Endodermal cell (in vitro differentiated cells): ENCODE measurements around the gene CELSR2. TPM values are rescaled to one million over a fixed set of nuclear protein-coding genes. Genes with fewer than 3 reads are reported as not detected.

ENCODE experiments used
- DNase-seq: peaks from one replicate; pipeline ENCODE4 v3.0.0-alpha.2; 2017
- H3K27ac ChIP-seq: 2 replicates; pipeline ENCODE4 v1.5.1; 2013; ENCODE audit warnings: mild to moderate bottlenecking, low read depth, low read length, moderate library complexity
- H3K27me3 ChIP-seq: 2 replicates; pipeline ENCODE4 v1.6.1; 2013; ENCODE audit warnings: mild to moderate bottlenecking, low read length, moderate library complexity; ENCODE audit not compliant: insufficient read depth, control insufficient read depth, poor library complexity, severe bottlenecking
- H3K36me3 ChIP-seq: 2 replicates; pipeline ENCODE4 v1.7.0; 2013; ENCODE audit warnings: mild to moderate bottlenecking, low read length, moderate library complexity; ENCODE audit not compliant: control insufficient read depth, insufficient read depth
- H3K4me1 ChIP-seq: one replicate; pipeline ENCODE4 v1.7.0; 2013; ENCODE audit warnings: low read length; ENCODE audit not compliant: control insufficient read depth, insufficient read depth
- H3K4me3 ChIP-seq: 2 replicates; pipeline ENCODE4 v1.5.1; 2013; ENCODE audit warnings: mild to moderate bottlenecking, low read length, moderate library complexity
- H3K9ac ChIP-seq: 2 replicates; pipeline ENCODE4 v1.6.1; 2013; ENCODE audit warnings: mild to moderate bottlenecking, low read length, moderate library complexity; ENCODE audit not compliant: poor library complexity, severe bottlenecking; ENCODE audit errors: extremely low read depth
- H3K9me3 ChIP-seq: 2 replicates; pipeline ENCODE4 v1.6.1; 2013; ENCODE audit warnings: mild to moderate bottlenecking, low read length, moderate library complexity; ENCODE audit not compliant: control insufficient read depth
- H3K27ac Mint-ChIP-seq: 2 replicates; pipeline ENCODE4 v1.8.0; 2020; ENCODE audit warnings: mixed read lengths
- H3K27me3 Mint-ChIP-seq: 2 replicates; pipeline ENCODE4 v1.8.0; 2021; ENCODE audit warnings: mild to moderate bottlenecking, mixed read lengths; ENCODE audit not compliant: insufficient read depth
- H3K36me3 Mint-ChIP-seq: 2 replicates; pipeline ENCODE4 v1.8.0; 2020; ENCODE audit warnings: low read depth, mixed read lengths
- H3K4me1 Mint-ChIP-seq: 2 replicates; pipeline ENCODE4 v1.8.0; 2020; ENCODE audit warnings: mixed read lengths
- H3K4me3 Mint-ChIP-seq: 2 replicates; pipeline ENCODE4 v1.8.0; 2020; ENCODE audit warnings: mild to moderate bottlenecking, moderate library complexity, mixed read lengths
- H3K9me3 Mint-ChIP-seq: 2 replicates; pipeline ENCODE4 v1.8.0; 2020; ENCODE audit warnings: mild to moderate bottlenecking, mixed read lengths
- WGBS, 2 experiments: methylation state at CpG; one replicate each; pipeline versions ENCODE4 v1.1.5 to v1.1.7; 2013; ENCODE audit warnings: missing lambda C conversion rate in 2 of 2, mixed read lengths in 1 of 2; ENCODE audit not compliant: insufficient coverage in 1 of 2, insufficient read length in 1 of 2; 5-methylcytosine and 5-hydroxymethylcytosine counted together
- total RNA-seq, 2 donors: library from RNA; stranded (reverse); fragmentation: NEBNext Ultra II Directional in 1 of 2; extraction: Animal tissue kit (Norgen Biotek cat#: 25700) in 1 of 2; gene quantifications; 2 replicates in 1 of 2; 3 replicates in 1 of 2; pipeline ENCODE4 v1.2.1, GENCODE V29; 2021
- TF ChIP-seq, protein P1 (sequence below): fragments of 200-600 bp; sonication (generic); conservative IDR thresholded peaks from 2 replicates; pipeline ENCODE4 v1.5.0; 2021; ENCODE audit warnings: antibody characterized with exemption, mild to moderate bottlenecking

Gene CELSR2
- total RNA-seq, 2 donors from 2014 or later = 16.1 to 20.2 TPM

DNA sequence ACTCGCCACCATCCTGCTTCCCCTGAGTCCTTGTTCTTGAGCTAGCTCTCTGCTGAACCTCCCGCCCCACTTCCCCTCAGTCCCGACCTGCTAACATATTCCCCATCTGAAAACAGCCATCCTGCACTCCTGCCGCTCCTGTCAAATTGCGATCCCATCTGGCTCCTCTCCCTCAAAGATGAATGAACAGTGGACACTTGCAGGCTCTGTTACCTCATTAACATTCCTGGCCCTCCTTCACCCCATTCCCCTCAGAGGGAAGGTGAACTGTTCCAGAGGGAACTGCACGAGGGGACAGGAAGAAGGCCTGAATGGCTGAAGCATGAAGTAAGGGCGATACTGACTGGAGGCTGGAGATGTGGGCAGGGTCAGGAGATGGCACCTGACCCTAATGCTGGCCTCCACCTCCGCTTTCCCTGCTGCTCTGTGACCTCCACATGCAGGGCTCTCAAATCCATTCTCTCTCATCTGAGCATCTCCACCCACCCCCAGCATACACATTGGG, 7.4 kb upstream of the CELSR2 start:
- H3K4me3 Mint-ChIP-seq = no peak overlapping the region
- Histone ChIP-seq H3K9me3 (no peaks in the 10 kb centered on the region), H3K4me1 (peaks cover 7% of the 10 kb centered on the region), H3K27ac (peak overlapping the region; percentile 16), H3K9ac (no peak overlapping the region), H3K4me3 (no peak overlapping the region), H3K36me3 (peaks cover 31% of the 10 kb centered on the region), H3K27me3 (no peaks in the 10 kb centered on the region)
- TF ChIP-seq, protein P1, sequence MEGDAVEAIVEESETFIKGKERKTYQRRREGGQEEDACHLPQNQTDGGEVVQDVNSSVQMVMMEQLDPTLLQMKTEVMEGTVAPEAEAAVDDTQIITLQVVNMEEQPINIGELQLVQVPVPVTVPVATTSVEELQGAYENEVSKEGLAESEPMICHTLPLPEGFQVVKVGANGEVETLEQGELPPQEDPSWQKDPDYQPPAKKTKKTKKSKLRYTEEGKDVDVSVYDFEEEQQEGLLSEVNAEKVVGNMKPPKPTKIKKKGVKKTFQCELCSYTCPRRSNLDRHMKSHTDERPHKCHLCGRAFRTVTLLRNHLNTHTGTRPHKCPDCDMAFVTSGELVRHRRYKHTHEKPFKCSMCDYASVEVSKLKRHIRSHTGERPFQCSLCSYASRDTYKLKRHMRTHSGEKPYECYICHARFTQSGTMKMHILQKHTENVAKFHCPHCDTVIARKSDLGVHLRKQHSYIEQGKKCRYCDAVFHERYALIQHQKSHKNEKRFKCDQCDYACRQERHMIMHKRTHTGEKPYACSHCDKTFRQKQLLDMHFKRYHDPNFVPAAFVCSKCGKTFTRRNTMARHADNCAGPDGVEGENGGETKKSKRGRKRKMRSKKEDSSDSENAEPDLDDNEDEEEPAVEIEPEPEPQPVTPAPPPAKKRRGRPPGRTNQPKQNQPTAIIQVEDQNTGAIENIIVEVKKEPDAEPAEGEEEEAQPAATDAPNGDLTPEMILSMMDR = no peak
- no peak overlapping the region for H3K27ac Mint-ChIP-seq
- DNase-seq = no peak
- H3K4me1 Mint-ChIP-seq = peaks cover 21% of the 10 kb centered on the region
- H3K9me3 Mint-ChIP-seq = no peaks in the 10 kb centered on the region
- peaks cover 13% of the 10 kb centered on the region for H3K36me3 Mint-ChIP-seq
- peaks cover 5% of the 10 kb centered on the region for H3K27me3 Mint-ChIP-seq
- 85 to 93% methylated on average over 5 to 8 of the region's 8 CpGs for WGBS, 2 experiments

DNA sequence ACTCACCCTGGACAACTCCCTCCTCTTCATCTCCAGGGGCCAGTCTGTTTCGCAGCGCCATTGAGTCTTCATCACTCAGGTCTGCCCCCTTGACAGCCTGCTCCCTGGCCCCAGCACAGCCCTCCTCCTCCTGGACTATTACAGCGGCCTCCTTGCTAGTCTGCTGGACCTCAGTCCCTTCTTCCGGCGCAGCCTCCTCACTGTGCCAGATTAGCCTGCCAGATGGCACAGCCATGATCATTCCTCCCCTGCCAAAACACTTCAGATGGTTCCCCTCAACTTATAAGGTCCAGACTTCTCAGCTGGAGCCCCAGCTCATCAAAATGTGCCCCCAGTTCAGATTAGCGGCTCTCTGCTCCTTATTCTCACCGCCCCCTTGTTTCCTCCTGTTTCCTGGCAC, 7.0 kb upstream of the CELSR2 start:
- peaks cover 8% of the 10 kb centered on the region for H3K36me3 Mint-ChIP-seq
- Histone ChIP-seq H3K27ac (peak overlapping the region; percentile 16), H3K36me3 (peaks cover 27% of the 10 kb centered on the region), H3K9me3 (no peaks in the 10 kb centered on the region), H3K9ac (no peak overlapping the region), H3K4me3 (no peak overlapping the region), H3K27me3 (no peaks in the 10 kb centered on the region), H3K4me1 (peaks cover 7% of the 10 kb centered on the region)
- H3K4me1 Mint-ChIP-seq = peaks cover 21% of the 10 kb centered on the region
- TF ChIP-seq, protein P1 = no peak
- 93 to 94% methylated on average over 2 to 7 of the region's 7 CpGs for WGBS, 2 experiments
- peaks cover 9% of the 10 kb centered on the region for H3K27me3 Mint-ChIP-seq
- H3K4me3 Mint-ChIP-seq = no peak overlapping the region
- no peak for DNase-seq
- no peaks in the 10 kb centered on the region for H3K9me3 Mint-ChIP-seq
- no peak overlapping the region for H3K27ac Mint-ChIP-seq

DNA sequence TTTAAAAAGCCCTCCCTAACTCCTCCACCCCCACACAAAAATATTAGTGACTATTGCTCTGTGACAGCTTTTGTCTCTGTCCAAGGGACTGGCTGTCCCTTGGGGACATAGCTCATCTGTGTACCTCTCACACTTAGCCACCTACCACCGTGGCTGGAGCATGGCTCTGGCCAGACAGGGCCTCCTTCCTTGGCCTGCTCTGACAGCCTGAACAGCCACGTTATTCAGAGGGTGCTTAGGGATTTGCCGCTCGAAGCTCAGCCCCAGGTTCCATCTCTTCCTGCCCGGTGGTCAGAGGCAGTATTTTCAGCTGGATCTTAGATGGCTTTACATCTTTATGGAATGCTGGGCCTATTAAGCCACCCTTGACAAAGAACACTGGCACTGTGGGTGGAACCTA, 6.1 kb upstream of the CELSR2 start:
- TF ChIP-seq, protein P1 = peak; percentile 9
- peaks cover 7% of the 10 kb centered on the region for H3K4me1 ChIP-seq
- 80 to 85% methylated on average over 5 of the region's 5 CpGs for WGBS, 2 experiments
- H3K9me3 Mint-ChIP-seq = no peaks in the 10 kb centered on the region
- H3K9ac ChIP-seq = no peak overlapping the region
- H3K4me3 ChIP-seq = no peak overlapping the region
- H3K27ac ChIP-seq = no peak overlapping the region
- no peak for DNase-seq
- no peaks in the 10 kb centered on the region for H3K27me3 ChIP-seq
- no peak overlapping the region for H3K4me3 Mint-ChIP-seq
- H3K4me1 Mint-ChIP-seq = peaks cover 21% of the 10 kb centered on the region
- peaks cover 18% of the 10 kb centered on the region for H3K36me3 ChIP-seq
- no peak overlapping the region for H3K27ac Mint-ChIP-seq
- no peaks in the 10 kb centered on the region for H3K9me3 ChIP-seq
- peaks cover 17% of the 10 kb centered on the region for H3K27me3 Mint-ChIP-seq
- H3K36me3 Mint-ChIP-seq = peaks cover 1% of the 10 kb centered on the region
